GM12891 (cell line): Measurements from ENCODE around the gene MTMR3. TPM values are rescaled to one million over a fixed set of nuclear protein-coding genes. Genes with fewer than 3 reads are reported as not detected.
"Not testable (repeated sequence)": the region's sequence is repeated elsewhere in the genome, so short reads cannot be mapped to it uniquely, and the experiment has no call there.

Source experiments
- DNase-seq: peaks from one replicate; pipeline ENCODE4 v3.0.0; 2011; ENCODE audit warnings: low spot score; ENCODE audit not compliant: insufficient read length
- FAIRE-seq: peaks from 2 replicates; lab custom pipeline; 2011; peaks lifted over from hg19 to GRCh38; lab: Jason Lieb, UNC
- PAX5 ChIP-seq: IDR thresholded peaks from 2 replicates; pipeline ENCODE4 v1.6.1; 2011; ENCODE audit warnings: low read length, moderate library complexity, mild to moderate bottlenecking; ENCODE audit not compliant: insufficient read depth, severe bottlenecking
- POLR2A ChIP-seq: IDR thresholded peaks from 2 replicates; pipeline ENCODE4 v1.6.1; 2011; ENCODE audit warnings: low read depth, low read length, control low read depth
- POLR2AphosphoS5 ChIP-seq: IDR thresholded peaks from 2 replicates; pipeline ENCODE4 v1.6.1; 2011; ENCODE audit warnings: low read depth, low read length, control low read depth
- POU2F2 ChIP-seq: IDR thresholded peaks from 2 replicates; pipeline ENCODE4 v1.6.1; 2011; ENCODE audit warnings: low read depth, mild to moderate bottlenecking, control low read depth, low read length, moderate library complexity
- SPI1 ChIP-seq: IDR thresholded peaks from 2 replicates; pipeline ENCODE4 v1.6.1; 2011; ENCODE audit warnings: low read depth, low read length, control low read depth
- TAF1 ChIP-seq: IDR thresholded peaks from 2 replicates; pipeline ENCODE4 v1.6.1; 2011; ENCODE audit warnings: low read depth, low read length, control low read depth
- polyA plus RNA-seq: library from polyadenylated mRNA; unstranded; fragments of >200 nt; gene quantifications from one replicate; pipeline ENCODE4 v1.2.1, GENCODE V29; 2012; ENCODE audit warnings: low read depth, missing spikeins, inconsistent platforms; ENCODE audit not compliant: missing spikeins

MTMR3 gene
- 7.7 TPM for polyA plus RNA-seq

DNA sequence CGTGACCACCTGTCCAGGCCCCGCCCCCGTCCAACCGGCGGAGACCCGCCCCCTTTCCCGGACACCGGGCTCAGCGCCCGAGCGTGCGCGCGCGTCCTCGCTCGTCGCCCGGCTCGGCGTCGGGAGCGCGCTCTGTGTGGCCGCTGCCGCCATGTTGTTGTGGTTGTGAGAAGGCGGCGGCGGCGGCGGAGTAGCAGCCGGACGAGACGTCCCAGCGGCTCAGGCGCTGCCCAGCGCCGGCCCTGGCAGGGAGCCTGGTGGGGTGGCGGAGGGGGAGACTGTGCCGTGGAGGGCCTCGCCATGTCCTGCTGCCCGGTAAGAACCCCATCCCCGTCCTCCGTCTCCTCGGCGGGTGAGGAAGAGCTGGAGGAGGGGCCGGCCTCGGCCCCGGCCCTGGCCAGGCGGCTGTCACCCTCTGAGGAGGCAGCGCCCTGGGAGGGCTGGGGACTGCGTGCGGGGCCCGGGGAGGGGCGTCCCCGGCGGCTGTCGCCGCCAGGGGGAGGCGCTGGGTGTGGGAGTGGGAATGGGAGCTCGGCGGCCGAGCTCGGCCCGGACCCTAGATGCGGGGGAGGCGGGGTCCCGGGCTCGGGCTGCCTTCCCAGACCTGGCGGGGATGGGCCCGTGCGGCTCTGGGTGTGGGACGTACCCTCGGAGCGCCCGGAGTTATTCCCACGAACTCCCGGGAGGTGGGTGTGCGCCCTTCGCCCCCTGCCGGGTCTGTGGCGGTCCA, at the start of gene MTMR3:
TSS of gene MTMR3 (plus strand) at position 130 of the 730 bp plus-strand sequence. CDS start 87,886 bp downstream, outside the sequence.
- TF ChIP-seq POLR2A: 0 out of 2 replicates have a peak, but pooled peaks have one; percentile 33
- TF ChIP-seq SPI1: no peak
- TF ChIP-seq POLR2AphosphoS5: 0 out of 2 replicates have a peak, but pooled peaks have one; percentile 29

GRCh38 chr22:29833392-29833965, 49.5 kb upstream of the MTMR3 start:
- DNase-seq: no peak
- no peak for FAIRE-seq
- TF ChIP-seq SPI1 (no peak), POU2F2 (no peak), POLR2AphosphoS5 (no peak), POLR2A (no peak), PAX5 (no peak), TAF1 (no peak)

More for the DNA sequence above, at the start of gene MTMR3:
- peak; percentile 96 for FAIRE-seq
- DNase-seq: peak; percentile 74

- no peak for FAIRE-seq
- TF ChIP-seq POLR2AphosphoS5: no peak
- DNase-seq: no peak
Observed at GRCh38 chr22:29834046-29834445, 48.9 kb upstream of the MTMR3 start.

DNA sequence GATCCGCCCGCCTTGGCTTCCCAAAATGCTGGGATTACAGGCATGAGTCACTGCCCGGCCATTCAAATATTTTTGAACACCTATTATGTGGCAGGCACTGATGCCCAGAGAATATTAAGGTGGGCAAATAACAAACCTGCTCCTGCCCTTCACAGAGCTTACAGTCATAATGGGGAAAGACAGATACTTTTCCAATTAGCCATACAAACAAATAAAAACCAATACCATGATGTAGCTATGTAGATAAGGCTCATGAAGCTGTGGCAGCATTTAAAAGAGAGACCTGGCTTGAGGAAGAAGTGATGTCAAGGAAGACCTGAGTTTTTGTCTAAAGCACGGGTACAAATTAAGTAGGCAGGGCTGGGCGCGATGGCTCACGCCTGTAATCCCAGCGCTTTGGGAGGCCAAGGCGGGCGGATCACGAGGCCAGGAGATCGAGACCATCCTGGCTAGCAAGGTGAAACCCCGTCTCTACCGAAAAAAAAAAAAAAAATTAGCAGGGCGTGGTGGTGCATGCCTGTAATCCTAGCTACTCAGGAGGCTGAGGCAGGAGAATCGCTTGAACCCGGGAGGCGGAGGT, 46.1 kb upstream of the MTMR3 start:
- DNase-seq, FAIRE-seq: not testable (repeated sequence)

- TF ChIP-seq SPI1 (peak; percentile 51), POU2F2 (0 out of 2 replicates have a peak, but pooled peaks have one; percentile 12), TAF1 (peak; percentile 64; the same call in 1 of the 2 replicates), PAX5 (no peak), POLR2A (peak; percentile 91), POLR2AphosphoS5 (peak; percentile 83)
- DNase-seq: peak; percentile 96
- FAIRE-seq: peak; percentile 93
Observed at GRCh38 chr22:29837741-29838598, 45.0 kb upstream of the MTMR3 start, which contains the start of gene ASCC2. Gene ASCC2 (minus strand): TSS chr22:29838274. CDS start chr22:29832325, 5,949 bp downstream.

- DNase-seq (no peak), FAIRE-seq (no peak)
- TF ChIP-seq POLR2AphosphoS5 (no peak), POLR2A (no peak), TAF1 (no peak), POU2F2 (no peak), SPI1 (no peak), PAX5 (no peak)
Observed at GRCh38 chr22:29838599-29838956, 44.4 kb upstream of the MTMR3 start.

DNA sequence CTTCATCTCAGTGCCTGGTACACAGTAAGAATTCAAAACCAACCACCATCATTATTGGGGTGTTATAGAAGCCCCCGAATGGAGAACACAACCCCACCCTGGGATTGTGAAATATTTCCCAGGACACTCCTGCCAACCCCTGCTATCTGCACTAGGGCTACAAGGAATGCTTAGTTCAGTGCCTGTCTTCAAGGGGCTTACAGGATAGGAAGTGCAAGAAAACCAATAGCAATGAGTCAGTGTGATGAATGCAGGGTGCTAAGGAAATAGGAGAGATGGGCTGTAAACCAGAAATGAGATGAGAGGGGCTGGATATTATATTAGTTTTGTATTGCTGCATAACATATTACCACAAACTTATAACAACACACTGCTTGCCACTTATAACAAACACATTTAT, 43.9 kb upstream of the MTMR3 start:
- FAIRE-seq (peak; percentile 23), DNase-seq (no peak)
- TF ChIP-seq TAF1 (no peak), PAX5 (no peak), POLR2AphosphoS5 (no peak), SPI1 (no peak), POLR2A (no peak), POU2F2 (no peak)

GRCh38 chr22:29840498-29840897, 42.5 kb upstream of the MTMR3 start:
- FAIRE-seq (no peak), DNase-seq (no peak)
- TF ChIP-seq POLR2A (no peak), POU2F2 (no peak), SPI1 (no peak), PAX5 (no peak), POLR2AphosphoS5 (no peak), TAF1 (no peak)

- TF ChIP-seq PAX5 (no peak), TAF1 (no peak), SPI1 (no peak), POU2F2 (no peak), POLR2AphosphoS5 (no peak), POLR2A (no peak)
- FAIRE-seq (no peak), DNase-seq (no peak)
Observed at GRCh38 chr22:29842172-29842571, 40.8 kb upstream of the MTMR3 start.
